Astrocyte (in vitro differentiated cells and primary cell): ENCODE measurements around the gene OVCH1. TPM values are rescaled to one million over a fixed set of nuclear protein-coding genes. Genes with fewer than 3 reads are reported as not detected.

Experiments used
- DNase-seq: peaks from one replicate; pipeline ENCODE4 v3.0.0-alpha.2; 2010; ENCODE audit warnings: low read depth
- FAIRE-seq: peaks from 2 replicates; lab custom pipeline; 2011; peaks lifted over from hg19 to GRCh38; lab: Jason Lieb, UNC
- H2AFZ ChIP-seq: 2 replicates; pipeline ENCODE4 v1.6.0; 2012; ENCODE audit warnings: low read depth, low read length, inconsistent platforms
- H3K27ac ChIP-seq: 2 replicates; pipeline ENCODE4 v1.5.1; 2011; ENCODE audit warnings: low read depth, low read length, inconsistent platforms
- H3K27me3 ChIP-seq: 2 replicates; pipeline ENCODE4 v1.6.0; 2011; ENCODE audit warnings: low read length, inconsistent platforms; ENCODE audit not compliant: insufficient read depth
- H3K36me3 ChIP-seq: 2 replicates; pipeline ENCODE4 v1.5.1; 2011; ENCODE audit warnings: low read length, inconsistent platforms; ENCODE audit not compliant: insufficient read depth
- H3K4me1 ChIP-seq: 2 replicates; pipeline ENCODE4 v1.5.1; 2011; ENCODE audit warnings: low read length, inconsistent platforms; ENCODE audit not compliant: insufficient read depth
- H3K4me2 ChIP-seq: 2 replicates; pipeline ENCODE4 v1.6.0; 2012; ENCODE audit warnings: low read length, inconsistent platforms
- H3K4me3 ChIP-seq: 2 replicates; pipeline ENCODE4 v1.5.1; 2011; ENCODE audit warnings: low read depth, mild to moderate bottlenecking, low read length, inconsistent platforms; ENCODE audit not compliant: insufficient read depth
- H3K79me2 ChIP-seq: 2 replicates; pipeline ENCODE4 v1.6.0; 2012; ENCODE audit warnings: mild to moderate bottlenecking, low read length, inconsistent platforms; ENCODE audit not compliant: insufficient read depth
- H3K9ac ChIP-seq: 2 replicates; pipeline ENCODE4 v1.6.0; 2012; ENCODE audit warnings: mild to moderate bottlenecking, low read length, inconsistent platforms
- H3K9me3 ChIP-seq: 2 replicates; pipeline ENCODE4 v1.5.1; 2012; ENCODE audit warnings: low read depth, mild to moderate bottlenecking, low read length, inconsistent platforms; ENCODE audit not compliant: insufficient read depth
- H4K20me1 ChIP-seq: 2 replicates; pipeline ENCODE4 v1.6.0; 2012; ENCODE audit warnings: low read length, inconsistent platforms; ENCODE audit not compliant: insufficient read depth
- H3K27ac Mint-ChIP-seq: one replicate; pipeline ENCODE4 v1.8.0; 2021; ENCODE audit warnings: mild to moderate bottlenecking, mixed read lengths; ENCODE audit not compliant: unreplicated experiment
- H3K27me3 Mint-ChIP-seq: one replicate; pipeline ENCODE4 v1.8.0; 2021; ENCODE audit warnings: low read depth, mixed read lengths; ENCODE audit not compliant: unreplicated experiment
- H3K36me3 Mint-ChIP-seq: one replicate; pipeline ENCODE4 v1.8.0; 2021; ENCODE audit warnings: low read depth, mixed read lengths; ENCODE audit not compliant: unreplicated experiment
- H3K4me1 Mint-ChIP-seq: one replicate; pipeline ENCODE4 v1.8.0; 2021; ENCODE audit warnings: low read depth, mixed read lengths; ENCODE audit not compliant: unreplicated experiment
- H3K4me3 Mint-ChIP-seq: one replicate; pipeline ENCODE4 v1.8.0; 2021; ENCODE audit warnings: mild to moderate bottlenecking, moderate library complexity, mixed read lengths; ENCODE audit not compliant: unreplicated experiment
- H3K9me3 Mint-ChIP-seq: one replicate; pipeline ENCODE4 v1.8.0; 2021; ENCODE audit warnings: mild to moderate bottlenecking, mixed read lengths; ENCODE audit not compliant: unreplicated experiment
- CTCF ChIP-seq: IDR thresholded peaks from 2 replicates; pipeline ENCODE4 v1.5.1; 2011; ENCODE audit warnings: low read depth, mild to moderate bottlenecking, inconsistent platforms, low read length, moderate library complexity; ENCODE audit not compliant: insufficient read depth
- EZH2 ChIP-seq: IDR thresholded peaks from 2 replicates; pipeline ENCODE4 v1.6.1; 2012; ENCODE audit warnings: mild to moderate bottlenecking, low read length, inconsistent platforms; ENCODE audit not compliant: insufficient read depth
- total RNA-seq: library from RNA; stranded (reverse); gene quantifications from 2 replicates; pipeline ENCODE4 v1.2.1, GENCODE V29; 2021

Gene OVCH1
- total RNA-seq, 1 donor from 2014 or later, result not detected

GRCh38 chr12:29426498-29426897, 71.0 kb downstream of the OVCH1 start:
- no peak overlapping the region for H3K4me2 ChIP-seq
- no peak overlapping the region for H3K27ac Mint-ChIP-seq
- no peak overlapping the region for H2AFZ ChIP-seq
- H3K79me2 ChIP-seq, result no peaks in the 10 kb centered on the region
- no peak for DNase-seq
- no peaks in the 10 kb centered on the region for H4K20me1 ChIP-seq
- no peaks in the 10 kb centered on the region for H3K36me3 Mint-ChIP-seq
- H3K27ac ChIP-seq, result no peak overlapping the region
- H3K9me3 Mint-ChIP-seq, result peaks cover 4% of the 10 kb centered on the region
- FAIRE-seq, result no peak
- no peaks in the 10 kb centered on the region for H3K36me3 ChIP-seq
- no peaks in the 10 kb centered on the region for H3K4me1 ChIP-seq
- H3K4me3 ChIP-seq, result no peak overlapping the region
- H3K4me1 Mint-ChIP-seq, result peaks cover 5% of the 10 kb centered on the region
- no peaks in the 10 kb centered on the region for H3K27me3 ChIP-seq
- H3K27me3 Mint-ChIP-seq, result no peaks in the 10 kb centered on the region
- no peak overlapping the region for H3K4me3 Mint-ChIP-seq
- H3K9me3 ChIP-seq, result no peaks in the 10 kb centered on the region
- no peak overlapping the region for H3K9ac ChIP-seq
- TF ChIP-seq CTCF (no peak), EZH2 (no peak)

- Histone ChIP-seq H3K9me3 (no peaks in the 10 kb centered on the region), H3K79me2 (no peaks in the 10 kb centered on the region), H3K36me3 (no peaks in the 10 kb centered on the region), H4K20me1 (no peaks in the 10 kb centered on the region), H2AFZ (no peak overlapping the region), H3K27me3 (no peaks in the 10 kb centered on the region), H3K4me2 (no peak overlapping the region), H3K9ac (no peak overlapping the region), H3K27ac (no peak overlapping the region), H3K4me1 (no peaks in the 10 kb centered on the region), H3K4me3 (no peak overlapping the region)
- peaks cover 4% of the 10 kb centered on the region for H3K9me3 Mint-ChIP-seq
- DNase-seq (no peak), FAIRE-seq (no peak)
- no peaks in the 10 kb centered on the region for H3K27me3 Mint-ChIP-seq
- peaks cover 5% of the 10 kb centered on the region for H3K4me1 Mint-ChIP-seq
- H3K36me3 Mint-ChIP-seq, result no peaks in the 10 kb centered on the region
- no peak overlapping the region for H3K27ac Mint-ChIP-seq
- no peak for TF ChIP-seq CTCF
- TF ChIP-seq EZH2, result no peak
- H3K4me3 Mint-ChIP-seq, result no peak overlapping the region
These were observed 71.8 kb downstream of the OVCH1 start for GRCh38 chr12:29425722-29426121.

GRCh38 chr12:29416748-29417147, 80.7 kb downstream of the OVCH1 start:
- H3K4me1 Mint-ChIP-seq, result no peaks in the 10 kb centered on the region
- no peak overlapping the region for H3K4me3 Mint-ChIP-seq

More at GRCh38 chr12:29416748-29417147, 80.7 kb downstream of the OVCH1 start:
- TF ChIP-seq EZH2, result no peak
- TF ChIP-seq CTCF, result no peak
- Histone ChIP-seq H3K9ac (no peak overlapping the region), H3K79me2 (no peaks in the 10 kb centered on the region), H3K27me3 (no peaks in the 10 kb centered on the region), H3K9me3 (no peaks in the 10 kb centered on the region), H3K4me3 (no peak overlapping the region), H3K36me3 (no peaks in the 10 kb centered on the region), H3K4me2 (no peak overlapping the region), H4K20me1 (no peaks in the 10 kb centered on the region), H2AFZ (no peak overlapping the region), H3K4me1 (no peaks in the 10 kb centered on the region), H3K27ac (no peak overlapping the region)
- Mint-ChIP-seq H3K27ac (no peak overlapping the region), H3K27me3 (no peaks in the 10 kb centered on the region), H3K9me3 (peaks cover 4% of the 10 kb centered on the region), H3K36me3 (no peaks in the 10 kb centered on the region)
- FAIRE-seq (no peak), DNase-seq (no peak)
